DOHH2 (cell line): ENCODE data around the gene ERP29.
A peak's percentile ranks its signal among the peaks of the same experiment; 100 is the strongest.
"Not testable (repeated sequence)": the region's sequence is repeated elsewhere in the genome, so short reads cannot be mapped to it uniquely, and the experiment has no call there.

Source experiments
- H3F3A ChIP-seq: fragments of 200-600 bp; sonication (generic), shearing (Covaris generic); 2 replicates; pipeline ENCODE4 v1.6.0; 2016; ENCODE audit warnings: antibody characterized with exemption, mild to moderate bottlenecking; ENCODE audit not compliant: control insufficient read depth, insufficient read depth
- H3K27ac ChIP-seq: fragments of 200-600 bp; sonication (generic); 2 replicates; pipeline ENCODE4 v1.5.1; 2014; ENCODE audit warnings: low read depth, mild to moderate bottlenecking, low read length, moderate library complexity
- H3K27me3 ChIP-seq: fragments of 200-600 bp; sonication (generic); 2 replicates; pipeline ENCODE4 v1.6.1; 2014; ENCODE audit warnings: mild to moderate bottlenecking, low read length, mixed read lengths; ENCODE audit not compliant: control insufficient read depth
- H3K36me3 ChIP-seq: fragments of 200-600 bp; sonication (generic); 2 replicates; pipeline ENCODE4 v1.6.1; 2014; ENCODE audit warnings: mild to moderate bottlenecking, low read length, moderate library complexity, mixed read lengths; ENCODE audit not compliant: control insufficient read depth
- H3K4me1 ChIP-seq: fragments of 200-600 bp; sonication (generic); 2 replicates; pipeline ENCODE4 v1.6.1; 2014; ENCODE audit warnings: mild to moderate bottlenecking, low read length, mixed read lengths; ENCODE audit not compliant: control insufficient read depth
- H3K4me2 ChIP-seq: fragments of 200-600 bp; sonication (generic); 2 replicates; pipeline ENCODE4 v1.6.0; 2014; ENCODE audit warnings: mild to moderate bottlenecking, low read length, moderate library complexity
- H3K4me3 ChIP-seq: fragments of 200-600 bp; sonication (generic); 2 replicates; pipeline ENCODE4 v1.5.1; 2014; ENCODE audit warnings: mild to moderate bottlenecking, low read length, mixed read lengths
- H3K79me2 ChIP-seq: fragments of 200-600 bp; sonication (generic); 2 replicates; pipeline ENCODE4 v1.6.1; 2014; ENCODE audit warnings: mild to moderate bottlenecking, low read length, mixed read lengths; ENCODE audit not compliant: control insufficient read depth
- H3K9me2 ChIP-seq: fragments of 200-600 bp; sonication (generic); replicated peaks from 2 replicates; pipeline ENCODE4 v1.6.1; 2014; ENCODE audit warnings: mild to moderate bottlenecking, low read length, mixed read lengths; ENCODE audit not compliant: control insufficient read depth
- H3K9me3 ChIP-seq: fragments of 200-600 bp; sonication (generic); 2 replicates; pipeline ENCODE4 v1.6.1; 2014; ENCODE audit warnings: antibody characterized with exemption, low read length, mixed read lengths; ENCODE audit not compliant: control insufficient read depth, insufficient read depth
- H4K20me1 ChIP-seq: fragments of 200-600 bp; sonication (generic); 2 replicates; pipeline ENCODE4 v1.6.0; 2014; ENCODE audit warnings: low read depth, mild to moderate bottlenecking, antibody characterized with exemption, low read length, moderate library complexity; ENCODE audit not compliant: control insufficient read depth, insufficient read depth
- CTCF ChIP-seq: fragments of 200-600 bp; sonication (generic); IDR thresholded peaks from one replicate; pipeline ENCODE4 v1.5.1; 2014; ENCODE audit warnings: antibody characterized with exemption, mild to moderate bottlenecking, low read depth, low read length; ENCODE audit not compliant: poor library complexity, severe bottlenecking
- EZH2phosphoT487 ChIP-seq: fragments of 200-600 bp; sonication (generic); IDR thresholded peaks from 2 replicates; pipeline ENCODE4 v1.6.1; 2017; ENCODE audit warnings: borderline replicate concordance, mild to moderate bottlenecking, antibody characterized with exemption, low read length, moderate library complexity, mixed read lengths

The ERP29 gene

GRCh38 chr12:111992464-111992863 lies 20.8 kb upstream of the ERP29 start:
- H3K27ac ChIP-seq = no peak overlapping the region
- no peaks in the 10 kb centered on the region for H3K79me2 ChIP-seq
- H3K36me3 ChIP-seq = peaks cover 3% of the 10 kb centered on the region; the same call in 1 of the 2 replicates
- H3K4me2 ChIP-seq = no peak overlapping the region
- no peak overlapping the region for H3K4me3 ChIP-seq
- H3K27me3 ChIP-seq = no peaks in the 10 kb centered on the region
- no peaks in the 10 kb centered on the region for H3K9me2 ChIP-seq
- TF ChIP-seq CTCF (no peak), EZH2phosphoT487 (no peak)
- peaks cover 3% of the 10 kb centered on the region; the same call in 1 of the 2 replicates for H3F3A ChIP-seq
- H4K20me1 ChIP-seq = no peaks in the 10 kb centered on the region
- H3K4me1 ChIP-seq = peaks cover 36% of the 10 kb centered on the region
- H3K9me3 ChIP-seq = no peaks in the 10 kb centered on the region

GRCh38 chr12:111993292-111994150 lies 19.7 kb upstream of the ERP29 start:
- TF ChIP-seq EZH2phosphoT487 (no peak), CTCF (no peak)
- Histone ChIP-seq H4K20me1 (no peaks in the 10 kb centered on the region), H3K4me2 (peak overlapping the region; percentile 56; the same call in 1 of the 2 replicates), H3K9me2 (no peaks in the 10 kb centered on the region), H3K4me3 (no peak overlapping the region), H3K27ac (no peak overlapping the region), H3K36me3 (peaks cover 3% of the 10 kb centered on the region; the same call in 1 of the 2 replicates), H3K27me3 (no peaks in the 10 kb centered on the region), H3K9me3 (no peaks in the 10 kb centered on the region), H3K79me2 (no peaks in the 10 kb centered on the region), H3F3A (peaks cover 5% of the 10 kb centered on the region; the same call in 1 of the 2 replicates), H3K4me1 (peaks cover 36% of the 10 kb centered on the region)

DNA sequence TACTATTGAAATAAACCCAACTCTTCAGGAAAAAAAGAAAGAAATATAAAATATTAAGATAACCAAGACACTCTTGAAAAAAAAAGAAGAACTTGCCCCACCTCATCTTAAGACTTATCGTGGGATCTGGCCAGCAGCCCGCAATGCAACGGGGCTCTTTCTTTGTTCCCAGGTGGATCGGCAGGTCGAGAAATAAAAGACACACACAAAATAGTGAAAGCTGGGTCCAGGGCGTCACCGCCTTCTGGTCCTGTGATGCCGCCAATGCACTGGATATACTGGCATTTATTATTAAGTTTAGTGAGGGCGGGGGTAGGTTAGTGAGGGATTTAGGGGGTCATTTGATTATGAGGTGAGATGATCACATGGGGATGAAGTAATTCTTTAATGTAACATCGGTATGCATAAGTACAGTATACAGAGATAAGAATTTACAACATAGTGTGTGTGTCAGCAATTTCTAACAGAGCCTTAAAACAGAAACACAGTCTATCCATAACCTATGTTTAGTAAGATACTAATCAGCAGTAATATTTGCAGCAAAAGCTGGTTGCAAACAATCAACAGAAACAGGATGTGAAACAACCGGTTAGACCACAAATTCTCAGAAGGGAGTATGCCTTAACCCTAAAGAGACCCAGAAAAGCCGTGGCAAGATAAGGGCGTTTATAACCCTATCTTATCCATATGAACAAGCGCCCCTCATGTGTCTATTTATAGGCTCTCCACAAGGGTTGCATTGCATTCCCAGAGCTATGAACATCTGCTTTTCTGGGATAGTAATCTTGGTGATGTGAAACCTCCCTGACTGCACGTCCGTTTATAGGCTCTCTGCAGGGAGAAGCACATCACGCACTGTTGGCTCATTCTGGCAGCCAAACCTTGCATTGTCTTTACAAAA lies 18.8 kb upstream of the ERP29 start:
- H3F3A ChIP-seq, H3K9me2 ChIP-seq, H3K79me2 ChIP-seq, H3K27ac ChIP-seq, H3K36me3 ChIP-seq, H3K27me3 ChIP-seq, H3K9me3 ChIP-seq, H4K20me1 ChIP-seq: not testable (repeated sequence)
- Histone ChIP-seq H3K4me1 (peaks cover 36% of the 10 kb centered on the region), H3K4me2 (peak overlapping the region; percentile 56), H3K4me3 (peak overlapping the region; percentile 34)
